Thyroid gland (tissue), 4 donors: ENCODE measurements around the gene EFHD1.

Source experiments
- CTCF ChIP-seq, 6 experiments: fragments of 200-600 bp in 3 of 6; fragments of 450-650 bp in 3 of 6; sonication (generic) in 3 of 6; IDR thresholded peaks; one replicate each; pipeline ENCODE4 v1.5.1; 2016 to 2019; ENCODE audit warnings: antibody characterized with exemption in 6 of 6, mild to moderate bottlenecking in 2 of 6, inconsistent platforms in 1 of 6, moderate library complexity in 1 of 6
- POLR2A ChIP-seq, 2 donors: fragments of 450-650 bp; IDR thresholded peaks; one replicate each; pipeline ENCODE4 v1.6.1; 2017; ENCODE audit warnings: antibody characterized with exemption in 2 of 2, mild to moderate bottlenecking in 2 of 2, moderate library complexity in 1 of 2

- TF ChIP-seq CTCF (IDR thresholded peaks at IDR 0.05) (no peak), POLR2A (IDR thresholded peaks at IDR 0.05) (no peak)
These were observed 9.3 kb upstream of the EFHD1 start for GRCh38 chr2:232623768-232624765.
